ENCODE measurements around the gene UBE2C. TPM values are rescaled to one million over a fixed set of nuclear protein-coding genes. Genes with fewer than 3 reads are reported as not detected.

Gene UBE2C
- total and polyA plus RNA-seq, 3 experiments from 2014 or later, result 124 to 130 TPM; not detected in 1

Other genes starting within 250 kb of the UBE2C start
- not detected for gene WFDC8, start 233.4 kb upstream of the UBE2C start, total RNA-seq
- gene WFDC8, start 233.4 kb upstream of the UBE2C start, polyA plus RNA-seq, result not detected
- gene WFDC10A, start 182.9 kb upstream of the UBE2C start, total RNA-seq, result not detected
- gene WFDC10A, start 182.9 kb upstream of the UBE2C start, polyA plus RNA-seq, result not detected
- not detected for gene WFDC9, start 181.4 kb upstream of the UBE2C start, total RNA-seq
- gene WFDC9, start 181.4 kb upstream of the UBE2C start, polyA plus RNA-seq, result not detected
- not detected for gene WFDC11, start 142.4 kb upstream of the UBE2C start, total RNA-seq
- gene WFDC11, start 142.4 kb upstream of the UBE2C start, polyA plus RNA-seq, result not detected
- not detected for gene WFDC13, start 110.6 kb upstream of the UBE2C start, total RNA-seq
- not detected for gene WFDC13, start 110.6 kb upstream of the UBE2C start, polyA plus RNA-seq
- gene WFDC10B, start 107.6 kb upstream of the UBE2C start, total RNA-seq, result not detected
- not detected for gene WFDC10B, start 107.6 kb upstream of the UBE2C start, polyA plus RNA-seq
- gene SPINT4, start 90.3 kb upstream of the UBE2C start, total RNA-seq, result not detected
- not detected for gene SPINT4, start 90.3 kb upstream of the UBE2C start, polyA plus RNA-seq
- not detected for gene WFDC3, start 20.8 kb upstream of the UBE2C start, total RNA-seq
- gene WFDC3, start 20.8 kb upstream of the UBE2C start, polyA plus RNA-seq, result not detected
- 10 to 100 TPM; 33.4 to 37.1 TPM for gene DNTTIP1, start 20.7 kb upstream of the UBE2C start, total RNA-seq
- gene DNTTIP1, start 20.7 kb upstream of the UBE2C start, polyA plus RNA-seq, result 26.8 TPM
- not detected for gene TNNC2, start 14.7 kb downstream of the UBE2C start, total RNA-seq
- gene TNNC2, start 14.7 kb downstream of the UBE2C start, polyA plus RNA-seq, result 0.36 TPM
- gene SNX21, start 21.2 kb downstream of the UBE2C start, total RNA-seq, result 1 to 10 TPM; 1.2 to 1.3 TPM
- gene SNX21, start 21.2 kb downstream of the UBE2C start, polyA plus RNA-seq, result 3.4 TPM
- gene ACOT8, start 44.7 kb downstream of the UBE2C start, total RNA-seq, result 10 to 100 TPM; 27.1 to 27.3 TPM
- 41.0 TPM for gene ACOT8, start 44.7 kb downstream of the UBE2C start, polyA plus RNA-seq
- 1 to 10 TPM; 5.9 to 6.5 TPM for gene ZSWIM3, start 45.0 kb downstream of the UBE2C start, total RNA-seq
- gene ZSWIM3, start 45.0 kb downstream of the UBE2C start, polyA plus RNA-seq, result 2.0 TPM
- 10 to 100 TPM; 12.3 TPM for gene ZSWIM1, start 68.6 kb downstream of the UBE2C start, total RNA-seq
- 2.1 TPM for gene ZSWIM1, start 68.6 kb downstream of the UBE2C start, polyA plus RNA-seq
- gene SPATA25, start 75.0 kb downstream of the UBE2C start, total RNA-seq, result 1 to 10 TPM in 1 of 2 experiments, under 1 TPM in 1; 0.98 to 1.9 TPM
- gene SPATA25, start 75.0 kb downstream of the UBE2C start, polyA plus RNA-seq, result not detected
- 1 to 10 TPM; 2.7 to 2.8 TPM for gene NEURL2, start 78.6 kb downstream of the UBE2C start, total RNA-seq
- 0.94 TPM for gene NEURL2, start 78.6 kb downstream of the UBE2C start, polyA plus RNA-seq
- 10 to 100 TPM; 81.1 to 82.1 TPM for gene CTSA, start 78.7 kb downstream of the UBE2C start, total RNA-seq
- gene CTSA, start 78.7 kb downstream of the UBE2C start, polyA plus RNA-seq, result 219 TPM
- 1 to 10 TPM; 2.5 to 3.2 TPM for gene PLTP, start 99.5 kb downstream of the UBE2C start, total RNA-seq
- 0.45 TPM for gene PLTP, start 99.5 kb downstream of the UBE2C start, polyA plus RNA-seq
- 10 to 100 TPM; 33.6 to 34.1 TPM for gene PCIF1, start 122.0 kb downstream of the UBE2C start, total RNA-seq
- gene PCIF1, start 122.0 kb downstream of the UBE2C start, polyA plus RNA-seq, result 88.0 TPM
- gene ZNF335, start 159.6 kb downstream of the UBE2C start, total RNA-seq, result 10 to 100 TPM; 37.5 to 38.3 TPM
- 14.6 TPM for gene ZNF335, start 159.6 kb downstream of the UBE2C start, polyA plus RNA-seq
- 1 to 10 TPM; 3.9 to 5.0 TPM for gene MMP9, start 196.3 kb downstream of the UBE2C start, total RNA-seq
- not detected for gene MMP9, start 196.3 kb downstream of the UBE2C start, polyA plus RNA-seq
- not detected for gene SLC12A5, start 216.6 kb downstream of the UBE2C start, total RNA-seq
- gene SLC12A5, start 216.6 kb downstream of the UBE2C start, polyA plus RNA-seq, result not detected

Data from CD8-positive, alpha-beta memory T cell (primary cell).